Hematopoietic multipotent progenitor cell treated with erythropoietin and hydrocortisone succinate and interleukin-3 and kit ligand, for 6 days (in vitro differentiated cells): Measurements from ENCODE around the gene DPF3.

Experiments used
- DNase-seq: peaks from one replicate; pipeline ENCODE4 v3.0.0-alpha.2; 2015

The DPF3 gene

DNA sequence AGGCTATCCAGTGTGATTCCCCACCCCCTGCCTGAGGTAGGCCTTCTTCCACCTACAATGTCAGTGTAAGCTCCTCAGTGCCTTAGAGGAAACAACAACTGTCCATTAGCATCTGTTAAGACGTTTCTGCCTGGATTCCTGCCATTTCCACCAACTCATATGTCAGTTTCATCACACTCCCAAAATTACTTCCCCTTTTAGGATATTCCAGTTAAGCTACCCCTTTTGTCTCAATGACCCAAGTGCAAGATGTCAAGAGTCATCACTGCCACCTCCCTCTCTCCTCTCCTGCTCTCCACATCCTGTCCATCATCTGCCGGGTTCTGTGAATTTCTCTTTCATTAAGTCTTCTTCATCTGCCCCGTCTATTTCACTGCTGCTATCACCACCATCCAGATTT is 189.4 kb downstream of the DPF3 start:
- no peak for DNase-seq

GRCh38 chr14:72701605-72702004 is 192.3 kb downstream of the DPF3 start:
- no peak for DNase-seq

GRCh38 chr14:72701237-72701565 is 192.7 kb downstream of the DPF3 start:
- no peak for DNase-seq

DNA sequence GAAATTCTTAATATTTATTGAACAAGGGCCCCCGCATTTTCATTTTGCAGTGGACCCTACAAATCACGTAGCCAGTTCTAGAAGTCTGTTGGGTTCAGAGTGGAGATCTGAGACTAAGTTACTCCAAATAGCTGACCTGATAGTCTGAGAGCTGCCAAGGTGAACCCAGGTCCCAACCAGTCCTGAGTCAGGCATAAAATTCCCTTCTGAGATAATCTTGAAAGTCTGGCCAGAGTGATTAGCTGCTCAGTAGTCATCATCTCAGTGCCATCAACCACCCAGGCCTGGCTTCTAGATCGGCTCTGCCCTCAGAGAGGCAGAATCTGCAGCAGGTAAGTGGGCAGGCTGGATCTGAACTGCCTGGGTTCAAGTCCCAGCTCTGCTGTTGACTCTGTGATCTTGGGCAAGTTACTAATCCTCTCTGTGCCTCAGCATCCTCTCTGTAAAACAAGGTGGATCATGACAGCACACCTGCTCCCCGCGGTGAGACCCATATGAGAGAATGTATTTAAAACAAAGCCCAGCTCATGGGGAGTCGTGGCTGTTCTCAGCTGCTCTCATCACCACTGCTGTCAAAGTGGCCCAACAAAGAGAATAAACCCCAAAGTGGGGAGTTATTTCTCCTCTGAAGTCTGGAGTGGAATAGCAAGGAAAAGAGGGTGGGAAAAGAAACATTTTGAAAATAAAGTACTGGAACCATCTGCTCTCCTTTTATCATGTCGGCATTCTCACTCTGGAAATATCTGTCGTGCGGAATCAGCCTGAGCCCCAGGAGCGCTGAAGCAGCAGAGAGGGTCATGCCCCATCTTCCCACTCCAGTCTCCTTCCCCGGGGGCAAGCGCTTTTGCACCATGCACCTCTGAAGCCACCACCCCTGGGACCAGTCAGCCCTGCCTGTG is 193.3 kb downstream of the DPF3 start:
- no peak for DNase-seq

DNA sequence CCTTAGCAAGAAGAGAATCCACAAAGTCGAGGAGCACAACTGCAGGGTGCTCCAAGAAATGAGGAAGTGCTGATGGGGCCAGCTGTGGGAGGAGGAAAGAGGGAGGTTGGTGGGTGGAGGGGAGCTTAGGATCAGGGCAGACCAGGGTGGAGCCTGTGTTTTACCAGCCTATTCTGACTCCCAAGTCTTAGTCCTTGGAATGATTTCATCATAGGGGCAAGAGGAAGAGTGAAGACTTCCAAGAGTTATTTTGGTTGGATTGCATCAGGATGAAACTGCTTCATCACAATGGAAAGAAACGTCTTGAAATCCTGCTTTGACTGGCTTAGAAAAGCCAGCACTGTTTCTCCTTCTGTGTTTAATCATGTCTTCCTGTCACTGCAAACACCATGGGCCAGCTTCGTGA is 194.0 kb downstream of the DPF3 start:
- DNase-seq = peak; percentile 35

DNA sequence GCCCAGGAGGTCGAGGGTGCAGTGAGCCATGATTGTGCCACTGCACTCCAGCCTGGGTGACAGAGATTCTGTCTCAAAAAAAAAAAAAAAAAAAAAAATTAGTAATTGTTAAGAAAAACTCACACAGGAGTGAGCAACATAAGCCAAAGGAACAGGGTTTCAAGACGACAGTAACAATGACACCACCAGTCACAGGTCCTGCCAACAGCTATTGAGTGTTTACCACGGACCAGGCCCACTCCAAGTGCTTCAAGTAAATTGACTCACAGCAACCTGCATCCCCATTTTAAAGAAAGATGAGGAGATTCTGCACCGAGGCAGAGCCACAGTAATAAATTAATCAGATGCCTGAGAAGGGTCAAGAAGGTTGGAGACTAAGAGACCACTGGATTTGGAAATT is 194.5 kb downstream of the DPF3 start:
- DNase-seq = no peak

- DNase-seq = peak; percentile 32
These were observed 201.2 kb downstream of the DPF3 start for GRCh38 chr14:72692696-72693095.

GRCh38 chr14:72690324-72690723 is 203.6 kb downstream of the DPF3 start:
- DNase-seq = no peak

DNA sequence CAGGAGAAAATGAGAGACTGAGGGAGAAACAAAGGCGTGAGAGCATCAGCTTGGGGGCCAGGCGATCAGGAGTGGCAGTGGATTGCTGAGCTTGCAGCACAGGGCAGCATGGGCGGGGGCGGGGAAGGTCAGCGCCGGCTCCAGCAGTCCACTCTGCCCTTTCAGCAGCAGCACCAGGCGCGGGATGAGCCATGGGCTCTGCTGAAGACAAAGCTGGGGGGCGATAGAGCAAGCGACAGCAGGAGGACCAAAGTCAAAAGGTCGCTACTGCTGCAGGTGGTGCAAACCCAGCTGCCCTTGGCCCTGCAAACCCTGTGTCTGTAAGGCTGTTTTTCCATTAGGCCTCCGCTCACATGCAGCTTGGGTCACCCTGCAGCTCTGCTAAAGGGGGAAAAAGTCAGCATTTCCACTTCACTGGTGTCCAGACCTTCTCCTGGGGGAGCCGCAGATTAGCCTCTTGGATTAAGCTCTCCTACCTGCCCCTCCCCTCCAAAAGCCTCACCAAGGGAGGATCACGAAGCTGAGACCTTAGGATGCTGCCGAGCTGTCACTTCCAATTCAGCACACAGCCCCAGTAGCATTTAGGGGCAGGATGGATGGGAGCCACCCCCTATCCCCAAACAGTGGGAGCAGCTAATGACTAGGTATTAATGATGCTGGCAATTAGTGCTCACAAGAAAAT is 204.8 kb downstream of the DPF3 start:
- no peak for DNase-seq

- DNase-seq = peak; percentile 5
These were observed 207.1 kb downstream of the DPF3 start for GRCh38 chr14:72686832-72687231.

DNA sequence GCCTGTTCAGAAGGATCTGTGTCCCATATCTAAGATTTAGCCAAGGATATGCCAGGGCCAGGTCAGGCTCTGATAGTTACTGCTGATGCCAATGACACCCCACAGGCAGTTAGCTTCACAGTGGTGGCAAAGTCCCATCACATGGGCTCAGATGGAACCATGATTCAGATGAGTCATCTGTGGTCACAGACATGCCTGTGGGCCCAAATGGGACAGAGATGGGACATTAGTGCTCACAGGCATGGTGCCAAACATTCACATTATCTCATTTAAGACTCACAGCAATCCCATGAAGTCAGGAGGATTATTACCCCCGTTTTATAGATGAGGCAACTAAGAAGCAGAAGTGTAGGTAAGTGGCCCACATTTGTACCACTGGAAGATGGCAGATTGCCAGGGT is 207.8 kb downstream of the DPF3 start:
- DNase-seq = peak; percentile 39

GRCh38 chr14:72685456-72685855 is 208.4 kb downstream of the DPF3 start:
- DNase-seq = no peak

DNA sequence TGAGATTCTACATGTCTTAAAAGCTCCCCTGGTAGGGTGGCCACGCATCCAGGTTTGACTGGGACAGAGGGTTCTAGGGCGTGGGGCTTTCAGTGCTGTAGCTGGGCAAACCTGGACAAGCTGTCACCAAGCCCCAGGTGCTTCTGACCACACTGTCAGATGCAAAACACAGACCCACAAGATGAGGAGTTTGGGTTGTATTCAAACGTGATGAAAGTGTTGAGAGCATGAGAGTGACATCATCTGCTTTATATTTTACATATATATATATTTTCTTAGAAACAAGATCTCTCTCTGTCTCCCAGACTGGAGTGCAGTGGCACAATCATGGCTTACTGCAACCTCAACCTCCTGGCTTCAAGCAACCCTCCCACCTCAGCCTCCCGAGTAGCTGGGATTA is 210.1 kb downstream of the DPF3 start:
- DNase-seq = no peak

DNA sequence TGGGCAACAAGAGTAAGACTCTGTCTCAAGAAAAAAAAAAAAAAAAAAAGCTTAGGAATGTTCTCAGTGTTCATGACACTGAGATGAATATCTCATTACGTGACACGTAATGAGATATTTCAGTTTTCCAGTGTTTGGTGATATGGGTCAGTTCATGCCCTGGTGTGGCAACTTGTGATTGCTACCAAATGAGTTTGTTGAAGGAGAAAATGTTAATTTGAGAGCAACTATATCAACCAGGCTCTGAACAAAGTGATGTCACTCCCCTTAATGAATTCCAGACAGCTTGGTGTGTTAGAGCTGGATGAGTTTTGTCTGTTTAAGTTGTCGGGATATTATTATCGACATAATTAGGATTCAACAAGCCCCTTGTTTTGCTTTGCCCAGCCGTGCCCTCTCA is 211.7 kb downstream of the DPF3 start:
- no peak for DNase-seq

DNA sequence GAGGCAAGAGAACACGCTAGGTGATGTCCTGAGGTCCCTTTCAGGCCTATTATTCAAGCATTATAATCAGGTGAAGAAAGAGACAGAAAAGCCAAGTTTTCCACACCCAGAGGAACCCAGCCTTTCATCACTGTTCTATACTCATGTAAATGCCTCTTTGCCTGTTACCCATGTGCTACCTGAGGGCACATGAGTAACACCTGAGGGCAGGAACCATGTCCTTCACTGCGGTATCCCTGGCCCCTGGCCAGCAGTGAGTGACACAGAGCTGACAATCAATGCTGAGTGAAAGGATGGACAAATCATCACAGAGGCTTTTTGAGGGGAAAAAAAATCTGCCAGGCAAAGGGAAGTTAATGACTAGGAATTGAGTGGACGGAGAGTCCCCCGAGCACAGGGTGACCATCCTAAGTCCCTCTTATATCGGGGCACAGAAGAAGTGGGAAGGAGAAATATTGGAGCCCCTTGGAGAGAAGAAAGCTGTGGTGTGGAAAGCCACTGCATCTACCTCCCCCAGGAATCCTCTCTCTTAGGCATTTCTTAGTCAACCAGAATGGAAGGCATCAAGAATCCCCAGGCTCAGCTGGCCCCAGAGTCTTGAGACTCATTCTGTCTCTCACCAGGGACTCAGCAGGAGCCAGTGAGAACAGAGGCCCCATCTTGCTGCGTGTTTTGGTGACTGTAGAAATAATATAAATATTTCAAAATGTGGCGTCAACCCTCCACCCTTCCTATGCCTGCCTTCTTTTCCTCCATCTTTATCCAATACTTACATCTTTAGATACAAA is 212.9 kb downstream of the DPF3 start:
- no peak for DNase-seq

DNA sequence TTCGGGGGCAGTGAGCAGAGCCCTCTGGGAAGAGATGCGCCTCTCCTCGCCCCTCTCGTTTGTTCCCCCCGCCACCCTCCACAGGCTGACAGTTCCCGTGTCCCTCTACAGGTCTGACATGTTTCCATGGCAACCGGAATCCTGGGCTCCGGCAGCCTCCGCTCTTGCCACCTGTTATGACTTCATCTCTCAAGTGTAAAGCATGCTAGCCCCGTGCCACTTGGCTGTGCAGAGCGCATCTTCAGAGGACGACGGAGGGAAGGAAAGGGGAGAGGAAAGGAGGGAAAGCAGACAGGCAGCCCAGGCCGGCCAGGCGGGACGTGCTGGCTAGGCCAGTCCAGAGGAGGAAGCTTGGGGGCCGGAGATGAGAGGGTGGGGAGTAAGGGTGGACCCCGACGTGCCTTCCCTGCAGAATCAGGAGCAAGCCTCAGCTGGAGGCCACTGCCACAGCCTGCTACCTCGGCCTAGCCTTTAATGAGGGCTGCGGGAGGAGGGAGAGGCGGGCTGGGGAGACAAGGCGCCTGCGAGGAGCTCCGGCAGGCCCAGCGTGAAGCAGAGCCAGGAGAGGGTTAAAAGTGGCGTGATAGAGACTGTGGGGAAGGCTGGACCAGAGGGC is 214.3 kb downstream of the DPF3 start:
- DNase-seq = no peak

DNA sequence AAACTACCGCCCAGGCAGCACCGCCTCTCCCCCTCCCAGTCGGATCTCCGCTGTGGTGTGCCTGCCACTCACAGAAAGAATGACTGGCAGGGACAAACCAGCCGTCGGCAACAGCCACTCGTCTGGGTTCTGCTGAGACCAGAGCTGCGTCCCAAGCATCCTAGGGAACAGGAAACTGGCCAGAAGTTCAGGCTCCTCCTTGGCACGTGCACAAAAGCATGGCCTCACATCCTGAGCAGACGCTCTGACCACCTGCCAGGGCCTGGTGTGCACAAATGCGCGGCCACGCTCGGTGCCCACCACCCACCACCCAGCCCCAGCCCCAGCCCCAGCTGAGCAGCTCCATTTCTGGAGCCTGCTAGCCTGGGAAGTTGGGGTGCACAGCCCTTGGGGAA is 214.8 kb downstream of the DPF3 start:
- DNase-seq = no peak

- no peak for DNase-seq
These were observed 215.5 kb downstream of the DPF3 start for GRCh38 chr14:72678356-72678755.

DNA sequence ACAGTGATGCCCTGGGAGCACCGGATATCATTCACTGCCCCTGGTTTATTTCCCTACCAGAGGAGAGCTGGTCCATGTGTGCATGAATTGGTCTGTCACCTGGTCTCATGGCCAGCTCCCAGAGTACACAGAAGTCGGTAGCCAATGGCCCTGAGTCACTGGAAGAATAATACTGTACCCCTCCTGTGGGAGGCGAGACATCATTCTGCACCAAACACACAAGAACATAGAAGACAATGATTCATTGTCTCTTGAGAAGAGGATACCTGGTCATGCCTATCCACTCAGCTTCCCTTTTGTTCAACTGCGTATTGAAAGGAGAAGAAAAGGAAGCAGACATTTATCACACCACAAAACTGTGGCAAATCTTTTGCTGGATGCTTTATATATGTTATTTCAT is 216.2 kb downstream of the DPF3 start:
- DNase-seq = no peak

DNA sequence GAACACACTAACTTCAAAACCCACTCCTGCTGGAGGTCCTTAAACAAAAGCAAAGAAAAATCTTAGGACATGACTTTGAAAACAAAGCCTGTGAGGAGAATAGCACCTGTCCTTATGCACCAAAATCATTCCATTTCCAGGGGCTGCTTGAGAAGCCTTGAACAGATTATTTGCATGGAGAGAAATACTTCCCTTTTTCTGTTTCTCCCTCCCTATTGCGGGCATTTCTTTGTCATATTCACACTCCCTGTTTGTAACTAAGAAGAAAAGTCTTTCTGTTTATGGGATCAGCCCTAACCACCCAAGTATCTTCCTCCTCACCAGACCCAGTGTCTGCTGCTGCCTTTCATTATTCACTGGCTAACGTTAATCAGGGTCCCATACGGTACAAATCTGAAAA is 218.8 kb downstream of the DPF3 start:
- DNase-seq = no peak

DNA sequence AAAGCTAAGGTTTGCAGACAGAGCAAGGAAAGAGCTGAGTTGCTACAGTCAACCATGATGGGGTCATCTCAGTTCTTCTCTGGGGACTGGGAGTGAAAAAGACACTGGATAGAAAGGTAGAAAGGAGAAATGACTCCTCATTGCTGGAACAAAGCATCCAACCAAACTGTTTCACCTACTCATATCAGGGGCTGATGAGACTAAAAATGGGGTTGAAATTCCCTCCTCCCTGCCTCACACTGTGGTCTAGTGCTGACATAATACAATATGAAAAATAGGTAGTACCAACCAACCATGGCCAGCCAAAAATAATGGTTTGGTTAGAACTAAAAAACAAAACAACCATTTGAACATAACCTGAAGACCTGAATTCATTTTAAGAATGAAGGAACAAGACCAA is 220.7 kb downstream of the DPF3 start:
- DNase-seq = no peak

DNA sequence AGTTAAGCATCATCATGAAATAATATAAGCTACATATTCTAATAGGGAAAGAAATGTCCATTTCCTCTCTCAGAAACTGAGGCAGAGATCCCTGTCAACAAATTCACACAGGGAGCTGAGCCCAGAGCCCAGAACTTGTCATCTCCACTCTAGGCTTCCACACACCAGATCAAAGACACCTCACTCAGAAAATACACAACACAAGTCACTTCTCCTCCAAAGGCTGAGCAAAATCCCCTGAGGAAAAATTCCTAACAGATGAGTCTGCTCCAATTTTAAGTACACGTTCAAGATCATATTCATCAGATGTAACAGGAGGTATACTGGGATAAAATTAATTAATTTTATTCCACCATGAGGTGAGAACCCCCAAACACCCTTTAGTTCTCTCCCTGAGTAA is 227.3 kb downstream of the DPF3 start:
- no peak for DNase-seq

DNA sequence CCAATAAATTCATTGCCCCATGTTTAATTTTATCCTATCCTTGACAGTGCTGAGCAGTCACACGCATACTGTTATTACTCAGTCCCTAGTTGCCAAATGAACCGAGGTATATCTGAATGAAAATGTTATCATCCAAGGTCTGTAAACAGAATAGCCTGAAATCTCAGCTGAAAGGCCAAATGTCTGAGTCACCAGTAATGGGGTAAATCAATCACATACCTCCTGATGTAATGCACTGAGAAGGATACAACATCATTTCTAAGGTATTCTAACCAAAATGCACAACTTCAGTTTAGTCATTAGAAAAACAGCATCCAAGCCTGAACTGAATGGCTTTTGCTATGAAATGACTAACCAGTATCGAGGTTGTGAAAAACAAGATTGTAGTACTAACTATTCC is 228.6 kb downstream of the DPF3 start:
- no peak for DNase-seq
